ENCODE measurements around the gene LSM7.

GRCh38 chr19:2357279-2358206 is 29.2 kb upstream of the LSM7 start:
- TF ChIP-seq, protein P1, sequence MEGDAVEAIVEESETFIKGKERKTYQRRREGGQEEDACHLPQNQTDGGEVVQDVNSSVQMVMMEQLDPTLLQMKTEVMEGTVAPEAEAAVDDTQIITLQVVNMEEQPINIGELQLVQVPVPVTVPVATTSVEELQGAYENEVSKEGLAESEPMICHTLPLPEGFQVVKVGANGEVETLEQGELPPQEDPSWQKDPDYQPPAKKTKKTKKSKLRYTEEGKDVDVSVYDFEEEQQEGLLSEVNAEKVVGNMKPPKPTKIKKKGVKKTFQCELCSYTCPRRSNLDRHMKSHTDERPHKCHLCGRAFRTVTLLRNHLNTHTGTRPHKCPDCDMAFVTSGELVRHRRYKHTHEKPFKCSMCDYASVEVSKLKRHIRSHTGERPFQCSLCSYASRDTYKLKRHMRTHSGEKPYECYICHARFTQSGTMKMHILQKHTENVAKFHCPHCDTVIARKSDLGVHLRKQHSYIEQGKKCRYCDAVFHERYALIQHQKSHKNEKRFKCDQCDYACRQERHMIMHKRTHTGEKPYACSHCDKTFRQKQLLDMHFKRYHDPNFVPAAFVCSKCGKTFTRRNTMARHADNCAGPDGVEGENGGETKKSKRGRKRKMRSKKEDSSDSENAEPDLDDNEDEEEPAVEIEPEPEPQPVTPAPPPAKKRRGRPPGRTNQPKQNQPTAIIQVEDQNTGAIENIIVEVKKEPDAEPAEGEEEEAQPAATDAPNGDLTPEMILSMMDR (IDR thresholded peaks at IDR 0.05; ENCODE audit: insufficient read depth, low read length): no peak
- TF ChIP-seq, protein P2, sequence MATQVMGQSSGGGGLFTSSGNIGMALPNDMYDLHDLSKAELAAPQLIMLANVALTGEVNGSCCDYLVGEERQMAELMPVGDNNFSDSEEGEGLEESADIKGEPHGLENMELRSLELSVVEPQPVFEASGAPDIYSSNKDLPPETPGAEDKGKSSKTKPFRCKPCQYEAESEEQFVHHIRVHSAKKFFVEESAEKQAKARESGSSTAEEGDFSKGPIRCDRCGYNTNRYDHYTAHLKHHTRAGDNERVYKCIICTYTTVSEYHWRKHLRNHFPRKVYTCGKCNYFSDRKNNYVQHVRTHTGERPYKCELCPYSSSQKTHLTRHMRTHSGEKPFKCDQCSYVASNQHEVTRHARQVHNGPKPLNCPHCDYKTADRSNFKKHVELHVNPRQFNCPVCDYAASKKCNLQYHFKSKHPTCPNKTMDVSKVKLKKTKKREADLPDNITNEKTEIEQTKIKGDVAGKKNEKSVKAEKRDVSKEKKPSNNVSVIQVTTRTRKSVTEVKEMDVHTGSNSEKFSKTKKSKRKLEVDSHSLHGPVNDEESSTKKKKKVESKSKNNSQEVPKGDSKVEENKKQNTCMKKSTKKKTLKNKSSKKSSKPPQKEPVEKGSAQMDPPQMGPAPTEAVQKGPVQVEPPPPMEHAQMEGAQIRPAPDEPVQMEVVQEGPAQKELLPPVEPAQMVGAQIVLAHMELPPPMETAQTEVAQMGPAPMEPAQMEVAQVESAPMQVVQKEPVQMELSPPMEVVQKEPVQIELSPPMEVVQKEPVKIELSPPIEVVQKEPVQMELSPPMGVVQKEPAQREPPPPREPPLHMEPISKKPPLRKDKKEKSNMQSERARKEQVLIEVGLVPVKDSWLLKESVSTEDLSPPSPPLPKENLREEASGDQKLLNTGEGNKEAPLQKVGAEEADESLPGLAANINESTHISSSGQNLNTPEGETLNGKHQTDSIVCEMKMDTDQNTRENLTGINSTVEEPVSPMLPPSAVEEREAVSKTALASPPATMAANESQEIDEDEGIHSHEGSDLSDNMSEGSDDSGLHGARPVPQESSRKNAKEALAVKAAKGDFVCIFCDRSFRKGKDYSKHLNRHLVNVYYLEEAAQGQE (IDR thresholded peaks at IDR 0.05; ENCODE audit: insufficient replicate concordance, low read depth): no peak

All from HL-60 (cell line).